HG02970 (cell line): ENCODE results near the gene ZNF609.
A peak's percentile ranks its signal among the peaks of the same experiment; 100 is the strongest.

Experiments
- ATAC-seq: cut with Tn5 transposase; IDR thresholded peaks from one replicate; pipeline ENCODE4 v1.9.1; 2021; ENCODE audit warnings: mild to moderate bottlenecking, moderate library complexity, moderate number of reproducible peaks; ENCODE audit not compliant: unreplicated experiment, low FRiP score

Gene ZNF609, protein sequence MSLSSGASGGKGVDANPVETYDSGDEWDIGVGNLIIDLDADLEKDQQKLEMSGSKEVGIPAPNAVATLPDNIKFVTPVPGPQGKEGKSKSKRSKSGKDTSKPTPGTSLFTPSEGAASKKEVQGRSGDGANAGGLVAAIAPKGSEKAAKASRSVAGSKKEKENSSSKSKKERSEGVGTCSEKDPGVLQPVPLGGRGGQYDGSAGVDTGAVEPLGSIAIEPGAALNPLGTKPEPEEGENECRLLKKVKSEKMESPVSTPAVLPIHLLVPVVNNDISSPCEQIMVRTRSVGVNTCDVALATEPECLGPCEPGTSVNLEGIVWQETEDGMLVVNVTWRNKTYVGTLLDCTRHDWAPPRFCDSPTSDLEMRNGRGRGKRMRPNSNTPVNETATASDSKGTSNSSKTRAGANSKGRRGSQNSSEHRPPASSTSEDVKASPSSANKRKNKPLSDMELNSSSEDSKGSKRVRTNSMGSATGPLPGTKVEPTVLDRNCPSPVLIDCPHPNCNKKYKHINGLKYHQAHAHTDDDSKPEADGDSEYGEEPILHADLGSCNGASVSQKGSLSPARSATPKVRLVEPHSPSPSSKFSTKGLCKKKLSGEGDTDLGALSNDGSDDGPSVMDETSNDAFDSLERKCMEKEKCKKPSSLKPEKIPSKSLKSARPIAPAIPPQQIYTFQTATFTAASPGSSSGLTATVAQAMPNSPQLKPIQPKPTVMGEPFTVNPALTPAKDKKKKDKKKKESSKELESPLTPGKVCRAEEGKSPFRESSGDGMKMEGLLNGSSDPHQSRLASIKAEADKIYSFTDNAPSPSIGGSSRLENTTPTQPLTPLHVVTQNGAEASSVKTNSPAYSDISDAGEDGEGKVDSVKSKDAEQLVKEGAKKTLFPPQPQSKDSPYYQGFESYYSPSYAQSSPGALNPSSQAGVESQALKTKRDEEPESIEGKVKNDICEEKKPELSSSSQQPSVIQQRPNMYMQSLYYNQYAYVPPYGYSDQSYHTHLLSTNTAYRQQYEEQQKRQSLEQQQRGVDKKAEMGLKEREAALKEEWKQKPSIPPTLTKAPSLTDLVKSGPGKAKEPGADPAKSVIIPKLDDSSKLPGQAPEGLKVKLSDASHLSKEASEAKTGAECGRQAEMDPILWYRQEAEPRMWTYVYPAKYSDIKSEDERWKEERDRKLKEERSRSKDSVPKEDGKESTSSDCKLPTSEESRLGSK (N-terminal part only)

GRCh38 chr15:64460206-64460723 lies at the start of gene ZNF609:
ZNF609 (plus strand) TSS chr15:64460578; CDS start chr15:64499420, 38,842 bp downstream.
- peak; percentile 71 for ATAC-seq

DNA sequence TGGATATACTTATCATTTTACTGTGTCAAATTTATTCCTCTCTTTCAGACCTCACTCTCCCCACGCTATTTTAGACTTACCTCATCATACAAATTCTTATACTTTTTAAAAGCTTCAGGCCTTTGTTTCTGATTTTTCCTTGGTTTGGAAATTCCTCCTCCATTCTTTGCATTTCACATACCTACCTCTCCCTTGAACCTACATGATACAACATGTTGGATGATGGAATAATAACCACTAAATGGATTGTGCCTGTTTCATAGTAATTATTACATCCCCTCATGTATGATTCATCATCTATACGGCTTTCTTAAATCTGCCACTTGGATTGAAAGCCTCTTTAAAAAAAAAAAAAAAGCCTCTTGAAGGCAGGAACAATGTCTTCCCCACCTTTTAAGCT lies 48.2 kb upstream of the ZNF609 start:
- no peak for ATAC-seq

- no peak for ATAC-seq
Observed at GRCh38 chr15:64422697-64423096, 37.7 kb upstream of the ZNF609 start.

DNA sequence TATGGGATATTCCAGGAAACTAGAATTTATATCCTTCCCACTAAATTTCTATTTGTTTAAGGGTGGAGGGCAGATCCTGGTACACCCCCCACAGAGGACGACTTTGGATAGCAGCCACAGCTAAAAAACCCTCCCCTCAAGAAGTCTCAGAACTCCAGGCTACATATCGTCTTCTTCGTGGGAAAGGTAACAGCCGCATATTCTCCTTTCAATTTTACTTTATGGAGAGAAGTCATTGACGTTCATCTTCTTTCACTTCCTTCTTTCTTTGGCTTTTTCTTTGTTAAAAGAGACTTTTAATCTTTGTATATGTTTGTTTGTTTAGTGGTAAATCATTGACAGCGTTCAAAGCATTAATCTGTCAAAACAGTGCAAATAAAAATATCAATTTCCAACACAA lies 36.4 kb upstream of the ZNF609 start:
- no peak for ATAC-seq

GRCh38 chr15:64425221-64425620 lies 35.2 kb upstream of the ZNF609 start:
- no peak for ATAC-seq

- ATAC-seq = no peak
Observed at GRCh38 chr15:64426845-64427465, 33.4 kb upstream of the ZNF609 start.

GRCh38 chr15:64429448-64429847 lies 30.9 kb upstream of the ZNF609 start:
- ATAC-seq = no peak

GRCh38 chr15:64430000-64430735 lies 30.2 kb upstream of the ZNF609 start:
- no peak for ATAC-seq

DNA sequence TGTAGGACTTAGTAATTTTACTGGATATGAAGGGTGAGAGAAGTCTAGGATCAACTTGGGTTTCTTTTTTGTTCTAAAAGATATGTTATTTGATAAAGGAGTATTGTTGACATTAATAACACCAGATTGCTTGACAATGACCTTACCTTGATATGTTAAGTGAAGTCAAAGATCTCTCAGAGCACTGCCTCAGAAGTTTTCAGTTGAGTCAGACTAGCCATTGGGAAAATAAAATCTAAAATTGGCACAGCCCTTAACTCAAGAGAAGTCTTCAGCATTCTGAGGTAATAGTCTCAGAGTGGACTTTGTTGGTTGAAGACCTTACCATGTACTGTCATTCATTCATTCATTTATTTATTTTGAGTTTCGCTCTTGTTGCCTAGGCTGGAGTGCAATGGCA lies 22.4 kb upstream of the ZNF609 start:
- ATAC-seq = no peak

DNA sequence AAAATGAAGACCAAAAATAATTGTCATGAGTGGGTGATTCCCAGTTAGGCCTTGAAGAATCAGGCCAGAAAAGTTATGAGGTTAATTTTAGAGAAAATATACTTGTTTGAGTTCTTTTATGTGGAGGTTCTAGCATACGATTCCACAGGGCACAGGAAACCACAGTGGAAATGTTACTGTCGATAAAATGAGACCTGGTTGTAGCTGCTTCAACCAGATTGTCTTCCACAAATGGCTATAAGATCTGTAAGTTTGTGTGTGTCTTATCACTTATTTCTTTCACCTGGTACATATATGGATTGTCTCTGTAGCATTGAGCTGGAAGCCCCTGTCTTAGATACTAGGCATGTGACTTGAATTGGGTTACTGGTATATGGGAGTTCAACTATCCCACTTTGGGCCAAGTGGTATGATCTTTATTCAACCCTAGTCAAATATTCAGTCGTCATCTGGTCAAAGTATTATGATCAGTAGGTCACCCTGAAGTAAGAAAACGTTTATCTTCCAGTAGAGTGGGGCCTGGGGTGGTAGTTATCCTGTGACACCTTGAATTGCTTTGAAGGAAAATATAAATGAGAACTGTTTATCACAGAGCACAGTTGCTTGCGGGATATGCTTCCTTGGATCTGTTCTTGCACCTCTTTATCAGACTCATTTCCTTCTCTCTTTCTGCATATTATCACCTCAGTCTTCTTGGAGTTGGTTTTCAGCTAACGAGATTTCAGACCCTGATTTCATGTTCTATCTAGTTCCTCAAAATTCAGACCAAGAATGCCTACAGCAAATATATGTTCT lies 21.5 kb upstream of the ZNF609 start:
- ATAC-seq = no peak

GRCh38 chr15:64441852-64442251 lies 18.5 kb upstream of the ZNF609 start:
- ATAC-seq = no peak

DNA sequence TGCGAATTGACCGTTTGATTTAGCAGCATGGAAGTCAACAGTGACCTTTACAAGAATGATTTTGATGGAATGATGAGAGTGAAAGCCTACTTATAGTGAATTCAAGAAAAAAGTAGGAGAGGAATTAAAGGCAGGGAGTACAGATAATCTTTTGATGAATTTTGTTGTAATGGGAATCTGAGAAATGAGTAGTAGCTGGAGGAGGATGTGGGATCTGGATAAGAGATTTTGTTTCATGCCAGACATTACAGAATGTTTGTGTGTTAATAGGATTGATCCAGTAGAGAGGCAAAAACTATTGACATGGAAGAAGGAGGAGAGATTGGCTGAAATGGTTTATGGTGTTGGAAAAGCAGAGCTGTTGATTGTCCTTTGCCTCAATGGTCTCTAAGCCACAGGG lies 17.4 kb upstream of the ZNF609 start:
- no peak for ATAC-seq

DNA sequence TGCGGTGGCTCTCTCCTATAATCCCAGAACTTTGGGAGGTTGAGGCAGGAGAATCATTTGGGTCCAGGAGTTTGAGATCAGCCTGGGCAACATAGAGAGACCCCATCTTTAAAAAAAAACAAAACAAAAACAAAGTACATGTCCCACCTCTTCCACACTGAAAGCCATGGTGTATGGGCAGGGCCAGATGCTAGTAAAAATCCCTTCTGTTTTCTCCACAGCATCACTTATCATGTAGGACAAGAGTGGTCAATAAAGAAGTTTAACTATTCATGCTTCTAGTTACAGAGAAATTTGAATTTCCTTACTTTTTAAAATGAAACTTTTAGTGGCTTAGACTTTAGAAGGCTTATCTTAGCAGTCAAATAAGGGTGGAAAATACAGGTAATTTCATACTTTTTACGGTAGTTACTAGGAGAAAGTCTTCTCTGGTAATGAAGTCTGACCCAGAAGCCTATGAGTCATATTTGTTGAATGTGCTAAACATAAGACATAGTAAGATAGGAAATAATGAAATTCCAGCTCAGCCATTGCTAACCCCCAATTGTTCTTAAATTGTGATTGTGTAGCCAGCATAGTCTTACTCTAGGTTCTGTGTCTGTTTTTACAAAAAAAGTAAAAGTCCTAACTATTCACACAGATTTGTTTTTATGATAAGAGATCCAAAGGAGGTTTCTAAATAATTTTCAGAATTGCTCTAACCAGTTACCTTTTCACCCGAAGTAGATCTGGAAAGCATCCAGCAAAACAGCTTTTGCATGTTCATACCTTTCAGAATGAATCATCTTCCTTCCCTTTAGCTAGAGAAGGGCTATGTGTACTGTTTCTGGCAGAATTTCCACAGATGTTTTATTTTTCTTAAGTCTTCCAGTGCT lies 16.4 kb upstream of the ZNF609 start:
- peak; percentile 56 for ATAC-seq

- ATAC-seq = no peak
Observed at GRCh38 chr15:64444836-64445235, 15.5 kb upstream of the ZNF609 start.

DNA sequence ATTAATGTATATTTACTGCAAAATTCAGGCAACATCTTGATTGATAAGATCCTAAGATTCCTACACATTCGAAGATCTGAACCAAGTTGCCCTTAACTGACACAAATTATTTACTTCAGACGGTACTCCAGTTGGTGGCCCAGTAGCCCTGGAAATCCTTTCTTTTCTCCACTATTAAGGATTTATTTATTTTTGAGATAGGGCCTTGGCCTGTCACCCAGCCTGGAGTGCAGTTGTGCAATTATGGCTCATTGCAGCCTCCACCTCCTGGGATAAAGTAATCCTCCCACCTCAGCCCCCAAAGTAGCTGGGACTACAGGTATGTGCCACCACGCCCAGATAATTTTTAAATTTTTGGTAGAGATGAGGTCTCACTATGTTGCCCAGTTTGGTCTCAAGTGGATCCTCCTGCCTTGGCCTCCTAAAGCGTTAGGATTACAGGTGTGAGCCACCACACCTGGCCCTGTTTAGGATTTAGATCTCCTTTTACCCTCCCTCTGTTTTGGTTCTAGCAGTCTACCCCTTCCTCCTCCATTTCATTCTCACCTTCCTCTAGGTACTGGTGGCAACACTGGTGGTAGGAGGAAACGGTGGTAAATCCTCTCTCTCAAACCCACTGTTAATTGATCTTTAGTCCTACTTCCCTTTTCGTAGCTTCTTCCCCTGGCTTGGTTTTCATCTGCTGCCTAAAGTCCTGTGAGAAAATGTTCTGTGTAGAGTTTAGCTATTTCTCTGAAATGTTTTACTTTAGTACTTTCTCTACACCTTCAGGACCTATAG lies 12.7 kb upstream of the ZNF609 start:
- ATAC-seq = no peak

GRCh38 chr15:64452988-64453688 lies 7.2 kb upstream of the ZNF609 start:
- no peak for ATAC-seq

DNA sequence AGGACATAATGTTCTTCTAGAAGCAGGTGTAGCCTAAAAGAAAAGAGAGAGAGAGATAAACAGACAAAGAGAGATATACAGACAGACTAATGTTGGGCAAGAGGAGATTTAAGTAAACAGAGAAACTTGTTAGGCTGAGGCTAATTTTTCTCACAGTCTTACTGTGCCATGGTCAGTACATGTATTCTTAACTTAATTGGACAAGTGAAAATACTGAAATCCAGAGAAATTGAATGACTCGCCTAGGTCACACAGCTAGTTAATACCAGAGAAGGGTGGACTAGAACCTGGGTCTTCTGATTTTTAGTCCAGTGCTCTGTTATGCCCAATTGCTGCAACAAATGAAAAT lies 6.7 kb upstream of the ZNF609 start:
- no peak for ATAC-seq
